Muscle of leg (tissue), 11 donors: ENCODE measurements around the gene ACAT2. TPM values are rescaled to one million over a fixed set of nuclear protein-coding genes. Genes with fewer than 3 reads are reported as not detected.

ENCODE experiments used
- DNase-seq: peaks from one replicate; pipeline ENCODE4 v3.0.0; 2013
- H3K27ac ChIP-seq: one replicate; pipeline ENCODE4 v1.5.1; 2013; ENCODE audit warnings: mild to moderate bottlenecking, low read length, control low read depth
- H3K27me3 ChIP-seq: one replicate; pipeline ENCODE4 v1.6.1; 2013; ENCODE audit warnings: low read length; ENCODE audit not compliant: control insufficient read depth, insufficient read depth
- H3K36me3 ChIP-seq: one replicate; pipeline ENCODE4 v1.6.1; 2013; ENCODE audit warnings: low read length; ENCODE audit not compliant: control insufficient read depth, insufficient read depth
- H3K4me1 ChIP-seq: one replicate; pipeline ENCODE4 v1.6.1; 2013; ENCODE audit warnings: low read length; ENCODE audit not compliant: control insufficient read depth, insufficient read depth
- H3K4me3 ChIP-seq: one replicate; pipeline ENCODE4 v1.5.1; 2013; ENCODE audit warnings: low read length, control low read depth
- H3K9me3 ChIP-seq: replicated peaks from 2 replicates; pipeline ENCODE4 v1.6.1; 2013; ENCODE audit warnings: low read depth, low read length; ENCODE audit not compliant: control insufficient read depth
- WGBS: methylation state at CpG from one replicate; pipeline ENCODE4 v1.1.5; 2013; ENCODE audit warnings: missing lambda C conversion rate; ENCODE audit not compliant: insufficient coverage; 5-methylcytosine and 5-hydroxymethylcytosine counted together
- polyA plus RNA-seq, 8 donors: library from polyadenylated mRNA; unstranded; fragments of 120-200 nt; gene quantifications; one replicate each; pipeline versions ENCODE4 v1.2.1 to v1.2.3, GENCODE V29; 2013; ENCODE audit warnings: inconsistent platforms in 1 of 8, low replicate concordance in 1 of 8; ENCODE audit not compliant: insufficient read length in 8 of 8, insufficient read depth in 1 of 8
- total RNA-seq: library from RNA; stranded (reverse); fragments of 120-200 nt; gene quantifications from one replicate; pipeline ENCODE4 v1.2.4, GENCODE V29; 2013

The ACAT2 gene
- total and polyA plus RNA-seq, 9 donors = 14.4 to 26.5 (median 19.5) TPM

DNA sequence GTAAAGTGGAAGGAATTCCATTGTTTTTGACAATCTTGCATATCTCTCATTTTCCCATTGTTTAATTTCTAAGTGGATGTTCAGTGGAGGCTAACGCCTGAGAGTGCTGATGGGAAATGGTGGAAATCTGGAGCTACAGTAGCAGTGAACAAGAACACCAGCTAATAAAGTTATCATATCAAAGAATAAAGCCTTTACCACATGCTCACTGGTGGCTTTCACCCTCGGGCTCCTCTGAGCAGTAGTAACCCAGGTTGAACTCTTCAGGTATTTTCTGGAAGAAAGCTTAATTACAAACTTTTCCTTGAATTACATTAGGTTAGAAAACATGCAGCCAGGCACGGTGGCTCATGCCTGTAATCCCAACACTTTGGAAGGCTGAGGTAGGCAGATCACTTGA is 10.4 kb upstream of the ACAT2 start:
- Histone ChIP-seq H3K9me3 (no peaks in the 10 kb centered on the region), H3K36me3 (peaks cover 31% of the 10 kb centered on the region), H3K27me3 (no peaks in the 10 kb centered on the region), H3K4me3 (no peak overlapping the region), H3K4me1 (no peaks in the 10 kb centered on the region), H3K27ac (no peak overlapping the region)
- WGBS = 100% methylated on average over 2 of the region's 3 CpGs
- no peak for DNase-seq

DNA sequence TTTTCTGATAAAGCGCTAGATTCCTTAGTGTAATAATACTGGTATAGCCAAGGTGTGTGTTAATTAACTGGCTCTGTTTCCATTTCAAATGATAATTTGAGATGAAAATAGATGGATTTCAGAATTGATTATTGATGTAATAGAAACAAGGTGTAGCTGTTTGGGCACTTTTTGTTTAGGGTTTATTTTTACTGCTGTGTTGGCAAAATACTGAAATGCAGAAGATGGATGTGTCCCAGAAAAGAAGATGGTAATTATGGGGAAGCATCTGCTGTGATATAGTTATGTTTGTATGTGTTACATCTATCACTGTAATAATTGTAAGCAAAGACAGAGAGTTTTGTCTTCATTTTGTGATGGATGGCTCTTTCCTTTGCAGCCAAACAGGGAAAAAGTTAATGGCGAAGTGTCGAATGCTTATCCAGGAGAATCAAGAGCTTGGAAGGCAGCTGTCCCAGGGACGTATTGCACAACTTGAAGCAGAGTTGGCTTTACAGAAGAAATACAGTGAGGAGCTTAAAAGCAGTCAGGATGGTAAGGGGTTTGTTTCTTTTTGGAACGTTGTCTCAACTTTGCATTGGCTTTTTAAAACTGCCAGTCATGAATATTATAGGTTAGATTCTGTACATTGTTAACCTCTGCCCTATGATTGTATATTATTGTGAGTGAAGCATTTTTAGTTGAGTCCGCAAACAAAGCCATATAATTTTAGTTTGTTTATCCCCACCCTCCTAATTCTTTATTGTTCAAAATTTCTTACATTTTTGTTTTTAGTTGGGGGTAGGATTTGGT is 8.6 kb upstream of the ACAT2 start:
- no peaks in the 10 kb centered on the region for H3K4me1 ChIP-seq
- H3K27ac ChIP-seq = no peak overlapping the region
- no peak overlapping the region for H3K4me3 ChIP-seq
- no peaks in the 10 kb centered on the region for H3K9me3 ChIP-seq
- 83% methylated on average over 3 of the region's 6 CpGs for WGBS
- H3K36me3 ChIP-seq = peaks cover 32% of the 10 kb centered on the region
- no peaks in the 10 kb centered on the region for H3K27me3 ChIP-seq
- no peak for DNase-seq

- Histone ChIP-seq H3K4me3 (no peak overlapping the region), H3K9me3 (no peaks in the 10 kb centered on the region), H3K27me3 (no peaks in the 10 kb centered on the region), H3K36me3 (peaks cover 36% of the 10 kb centered on the region), H3K4me1 (no peaks in the 10 kb centered on the region), H3K27ac (no peak overlapping the region)
- no CpG with 5 or more reads among the region's 2 CpGs for WGBS
- no peak for DNase-seq
Observed at GRCh38 chr6:159754401-159754800, 7.4 kb upstream of the ACAT2 start.

DNA sequence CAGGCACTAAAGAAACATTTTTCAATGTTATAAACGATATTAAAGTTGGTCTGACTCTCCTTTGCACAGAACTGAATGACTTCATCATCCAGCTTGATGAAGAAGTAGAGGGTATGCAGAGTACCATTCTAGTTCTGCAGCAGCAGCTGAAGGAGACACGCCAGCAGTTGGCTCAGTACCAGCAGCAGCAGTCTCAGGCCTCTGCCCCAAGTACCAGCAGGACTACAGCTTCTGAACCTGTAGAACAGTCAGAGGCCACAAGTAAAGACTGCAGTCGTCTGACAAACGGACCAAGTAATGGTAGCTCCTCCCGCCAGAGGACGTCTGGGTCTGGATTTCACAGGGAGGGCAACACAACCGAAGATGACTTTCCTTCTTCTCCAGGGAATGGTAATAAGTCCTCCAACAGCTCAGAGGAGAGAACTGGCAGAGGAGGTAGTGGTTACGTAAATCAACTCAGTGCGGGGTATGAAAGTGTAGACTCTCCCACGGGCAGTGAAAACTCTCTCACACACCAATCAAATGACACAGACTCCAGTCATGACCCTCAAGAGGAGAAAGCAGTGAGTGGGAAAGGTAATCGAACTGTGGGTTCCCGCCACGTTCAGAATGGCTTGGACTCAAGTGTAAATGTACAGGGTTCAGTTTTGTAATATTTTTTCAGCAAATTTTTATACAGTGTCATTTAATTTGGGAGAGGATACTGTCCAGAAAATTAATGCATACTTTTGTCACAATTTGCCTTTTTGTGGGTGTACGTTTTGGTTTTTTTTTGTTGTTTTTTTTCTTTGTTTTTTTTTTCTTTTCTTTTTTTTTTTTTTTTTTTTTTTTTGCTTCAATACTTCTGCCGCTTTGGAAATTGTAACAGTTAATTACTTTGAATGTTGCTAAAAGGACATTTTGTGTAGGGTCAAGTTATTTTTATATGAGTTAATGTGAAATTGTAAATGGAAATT is 6.6 kb upstream of the ACAT2 start:
- H3K9me3 ChIP-seq = no peaks in the 10 kb centered on the region
- H3K27ac ChIP-seq = no peak overlapping the region
- peaks cover 33% of the 10 kb centered on the region for H3K36me3 ChIP-seq
- DNase-seq = peak; percentile 21
- no peaks in the 10 kb centered on the region for H3K4me1 ChIP-seq
- no peak overlapping the region for H3K4me3 ChIP-seq
- 59% methylated on average over 5 of the region's 15 CpGs for WGBS
- no peaks in the 10 kb centered on the region for H3K27me3 ChIP-seq

DNA sequence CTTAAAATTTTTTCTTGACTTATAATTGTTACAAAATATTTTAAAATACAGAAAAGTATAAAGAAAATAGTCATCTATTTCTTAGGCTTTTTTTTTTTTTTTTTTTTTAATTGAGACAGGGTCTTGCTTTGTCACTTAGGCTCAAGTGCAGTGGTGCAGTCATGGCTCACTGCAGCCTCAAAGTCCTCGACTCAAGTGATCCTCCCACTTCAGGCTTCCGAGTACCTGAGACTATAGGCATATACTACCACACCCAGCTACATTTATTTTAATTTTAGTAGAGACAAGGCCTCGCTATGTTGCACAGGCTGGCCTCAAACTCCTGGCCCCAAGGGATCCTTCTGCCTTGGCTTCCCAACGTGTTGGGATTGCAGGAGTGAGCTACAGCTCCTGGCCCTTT is 5.3 kb upstream of the ACAT2 start:
- Histone ChIP-seq H3K9me3 (no peaks in the 10 kb centered on the region), H3K4me1 (peaks cover 4% of the 10 kb centered on the region), H3K27ac (no peak overlapping the region), H3K27me3 (no peaks in the 10 kb centered on the region), H3K36me3 (peaks cover 32% of the 10 kb centered on the region), H3K4me3 (no peak overlapping the region)
- DNase-seq = no peak
- WGBS = 76% methylated on average over 2 of the region's 4 CpGs

GRCh38 chr6:159758031-159759001 is 3.5 kb upstream of the ACAT2 start:
- no peak overlapping the region for H3K27ac ChIP-seq
- peaks cover 28% of the 10 kb centered on the region for H3K36me3 ChIP-seq
- DNase-seq = no peak
- H3K27me3 ChIP-seq = no peaks in the 10 kb centered on the region
- H3K4me1 ChIP-seq = peaks cover 10% of the 10 kb centered on the region
- H3K4me3 ChIP-seq = no peak overlapping the region
- 100% methylated on average over 4 of the region's 7 CpGs for WGBS
- no peaks in the 10 kb centered on the region for H3K9me3 ChIP-seq

DNA sequence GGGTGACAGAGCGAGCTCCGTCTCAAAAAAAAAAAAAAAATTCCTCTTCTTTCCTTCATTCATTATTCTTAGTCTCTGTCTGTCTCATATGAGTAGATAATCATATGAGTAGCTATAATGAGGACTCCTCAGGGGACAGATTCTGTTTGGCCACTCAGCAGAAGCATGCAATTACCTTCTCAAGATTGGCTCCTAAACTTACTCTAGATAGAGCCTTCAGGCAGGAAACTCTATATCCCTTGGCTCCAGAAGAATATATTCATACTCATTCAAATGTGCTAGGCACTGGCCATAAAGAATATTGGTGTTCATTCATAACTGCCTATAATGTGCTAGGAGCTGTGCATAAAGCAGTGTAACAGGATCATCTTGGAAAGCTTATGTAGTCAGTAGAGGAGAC is 2.2 kb upstream of the ACAT2 start:
- no peak overlapping the region for H3K4me3 ChIP-seq
- no peaks in the 10 kb centered on the region for H3K27me3 ChIP-seq
- DNase-seq = no peak
- H3K36me3 ChIP-seq = peaks cover 32% of the 10 kb centered on the region
- no CpG with 5 or more reads among the region's 2 CpGs for WGBS
- no peaks in the 10 kb centered on the region for H3K9me3 ChIP-seq
- H3K27ac ChIP-seq = no peak overlapping the region
- peaks cover 10% of the 10 kb centered on the region for H3K4me1 ChIP-seq

DNA sequence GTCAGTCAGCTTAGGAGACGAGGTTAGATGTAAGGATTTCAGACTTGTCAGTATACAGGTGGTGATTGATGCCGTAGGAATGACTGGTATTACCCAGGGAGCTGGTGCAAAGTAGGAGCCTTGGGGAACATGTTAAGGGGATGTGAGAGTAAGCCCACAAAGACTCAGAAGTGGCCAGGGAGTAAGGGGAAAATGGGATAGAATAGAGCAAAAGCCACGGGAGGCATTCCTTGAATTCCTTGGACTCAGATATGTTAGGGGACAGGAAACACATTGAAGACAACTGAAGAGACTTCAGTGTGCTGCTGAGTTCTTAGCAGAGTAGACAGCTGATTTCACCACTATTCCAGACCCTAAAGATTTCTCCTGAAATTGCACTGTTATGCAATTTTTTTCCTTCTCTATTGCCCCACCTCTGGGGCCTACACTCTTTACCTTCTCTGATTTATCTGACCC is 1.2 kb upstream of the ACAT2 start:
- Histone ChIP-seq H3K4me3 (no peak overlapping the region), H3K4me1 (peaks cover 10% of the 10 kb centered on the region), H3K36me3 (peaks cover 33% of the 10 kb centered on the region), H3K27ac (no peak overlapping the region), H3K27me3 (no peaks in the 10 kb centered on the region), H3K9me3 (no peaks in the 10 kb centered on the region)
- DNase-seq = no peak
- 41% methylated on average over 3 of the region's 3 CpGs for WGBS

GRCh38 chr6:159761129-159761872 is 544 bp upstream of the ACAT2 start:
- WGBS = 19% methylated on average over 45 of the region's 45 CpGs
- peaks cover 10% of the 10 kb centered on the region for H3K4me1 ChIP-seq
- H3K4me3 ChIP-seq = peak overlapping the region; percentile 99
- DNase-seq = no peak
- H3K36me3 ChIP-seq = peaks cover 33% of the 10 kb centered on the region
- peak overlapping the region; percentile 100 for H3K27ac ChIP-seq
- H3K27me3 ChIP-seq = no peaks in the 10 kb centered on the region
- no peaks in the 10 kb centered on the region for H3K9me3 ChIP-seq
